Activated CD4-positive, CD25-positive, alpha-beta regulatory T cell (primary cell): ENCODE measurements around the gene POM121C.
"Not testable (repeated sequence)": the region's sequence is repeated elsewhere in the genome, so short reads cannot be mapped to it uniquely, and the experiment has no call there.

Experiments
- DNase-seq, 4 experiments: peaks; one replicate each; lab custom pipeline; 2025; lab: John Stamatoyannopoulos, UW

The POM121C gene

DNA sequence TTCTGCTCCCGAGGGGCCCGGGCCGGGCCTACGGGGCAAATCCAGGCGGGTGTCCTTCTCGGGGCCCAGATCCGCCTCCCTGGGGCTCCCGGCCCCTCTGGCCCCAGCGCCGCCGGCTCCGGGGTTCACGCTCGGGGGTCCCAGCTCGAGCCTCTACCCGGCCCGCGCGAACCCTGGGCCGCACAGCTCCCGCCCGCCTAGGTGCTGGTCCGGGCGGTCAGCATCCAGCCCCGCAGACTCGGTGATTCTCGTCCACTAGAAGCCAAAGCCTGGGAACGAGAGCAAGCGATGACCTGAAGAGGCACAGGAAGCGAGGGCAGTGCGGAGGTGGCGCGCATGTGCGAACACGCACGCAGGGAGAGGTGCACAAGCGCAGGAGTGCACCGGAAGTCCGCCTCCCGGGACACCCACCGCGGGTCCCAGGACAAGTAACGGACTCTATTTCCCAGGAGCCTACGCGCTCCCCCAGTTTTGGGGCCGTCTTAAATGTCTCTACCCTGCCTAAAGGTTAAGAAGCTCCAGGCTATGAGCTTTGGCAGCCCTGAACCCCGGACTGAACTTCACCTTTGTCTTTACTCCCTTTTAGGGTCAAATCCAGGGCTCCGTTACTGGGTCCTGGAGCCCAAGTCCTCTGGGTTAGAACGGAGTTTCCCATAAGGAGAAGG, at the start of gene POM121C:
Gene POM121C, minus strand, starts transcription at position 321 of the 665 bp plus-strand sequence. CDS start 44,803 bp downstream, outside the sequence.
- DNase-seq, result peak; percentile 67 to 76 (median 74)

DNA sequence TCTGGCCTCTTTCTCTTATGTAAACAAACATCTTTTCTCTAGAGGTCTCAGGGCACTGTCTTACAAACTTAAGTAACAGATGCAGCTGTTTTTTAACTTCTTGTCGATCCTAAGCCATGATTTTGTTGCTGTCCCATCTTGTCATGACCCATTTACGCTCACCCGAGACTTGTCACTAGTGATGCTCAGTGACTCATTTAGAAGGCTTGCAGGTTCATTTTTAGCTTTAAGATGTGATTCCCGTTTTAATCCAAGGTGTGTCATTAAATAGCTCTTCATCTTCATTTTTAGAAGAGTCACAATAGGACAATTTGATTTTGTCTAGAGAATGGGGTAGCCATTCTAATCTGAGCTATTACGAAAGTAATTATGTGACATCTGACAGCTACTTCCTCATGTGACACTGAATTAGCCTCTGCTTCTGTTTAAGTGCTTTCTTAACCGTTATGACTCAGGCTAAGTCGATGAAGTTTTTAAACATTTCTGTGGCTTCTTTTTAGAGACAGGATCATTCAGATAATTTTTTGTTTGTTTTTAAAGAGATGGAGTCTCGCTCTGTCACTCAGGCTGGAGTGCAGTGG, 48.7 kb upstream of the POM121C start:
- no peak for DNase-seq

DNA sequence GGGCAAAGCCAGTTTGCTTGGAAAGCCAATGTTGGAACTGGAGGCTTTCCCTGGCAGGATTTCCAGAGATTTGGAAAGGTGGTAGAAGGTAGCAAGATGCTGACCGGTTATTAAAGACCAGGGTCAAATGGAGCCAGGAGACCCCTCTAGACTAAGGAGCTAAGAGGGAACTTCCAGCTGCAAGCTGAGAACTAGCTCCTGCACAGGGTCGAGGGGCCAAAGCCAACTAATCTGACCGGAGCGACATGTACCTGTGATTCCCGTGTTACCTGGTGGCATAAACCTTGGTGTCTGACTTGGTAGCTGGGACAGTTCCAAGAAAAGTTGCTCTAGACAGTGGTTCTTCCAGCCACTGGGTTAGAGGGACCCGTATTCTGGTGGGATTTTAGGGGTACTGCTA, 47.8 kb upstream of the POM121C start:
- no peak for DNase-seq

GRCh38 chr7:75532639-75533038, 46.5 kb upstream of the POM121C start:
- DNase-seq, result no peak

DNA sequence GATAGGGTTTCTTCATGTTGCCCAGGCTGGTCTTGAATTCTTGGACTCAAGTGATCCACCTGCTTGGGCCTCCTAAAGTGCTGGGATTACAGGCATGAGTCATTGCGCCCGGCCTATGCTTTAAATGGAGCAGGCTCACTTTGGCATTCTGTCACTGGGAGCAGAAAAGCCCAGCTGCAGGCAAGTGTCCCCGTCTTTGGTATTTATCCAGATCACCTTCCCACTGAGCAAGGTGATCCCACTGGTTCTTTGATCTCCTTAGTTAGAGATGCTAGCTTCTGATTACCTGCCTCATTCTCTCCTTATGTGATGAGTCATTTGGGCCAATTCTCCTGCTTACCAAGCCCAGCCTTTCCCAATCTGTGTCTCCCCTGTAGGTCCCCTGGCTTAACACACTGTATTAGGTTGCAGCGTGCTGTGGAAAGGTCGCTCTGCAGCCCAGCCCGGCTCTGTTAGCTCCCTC, 45.3 kb upstream of the POM121C start:
- DNase-seq, result no peak

DNA sequence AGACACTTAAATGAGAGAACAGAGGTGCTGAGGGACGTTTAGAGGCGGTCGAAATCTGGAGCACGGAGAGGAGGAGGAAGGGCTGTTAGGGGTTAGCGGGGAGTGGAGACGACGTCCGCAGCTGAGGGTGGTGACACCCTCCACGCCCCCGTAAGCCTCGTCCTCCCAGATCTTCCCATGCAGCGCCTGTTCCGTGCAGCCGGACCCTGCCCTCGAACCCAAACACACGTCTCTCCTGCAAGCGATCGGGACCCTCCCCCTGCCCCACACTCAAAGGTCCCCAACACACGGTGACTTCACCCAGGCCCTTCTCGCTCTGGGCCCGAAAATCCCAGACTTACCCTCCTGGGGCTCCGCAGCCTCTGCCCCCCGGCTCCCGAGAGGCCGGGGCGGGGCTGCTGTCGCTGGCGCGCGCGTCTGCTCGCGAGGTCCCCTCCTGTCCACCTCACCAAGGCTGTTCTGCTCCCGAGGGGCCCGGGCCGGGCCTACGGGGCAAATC, 41.2 kb upstream of the POM121C start:
- DNase-seq, result not testable (repeated sequence)

GRCh38 chr7:75521727-75522126, 35.6 kb upstream of the POM121C start:
- DNase-seq, result not testable (repeated sequence)

DNA sequence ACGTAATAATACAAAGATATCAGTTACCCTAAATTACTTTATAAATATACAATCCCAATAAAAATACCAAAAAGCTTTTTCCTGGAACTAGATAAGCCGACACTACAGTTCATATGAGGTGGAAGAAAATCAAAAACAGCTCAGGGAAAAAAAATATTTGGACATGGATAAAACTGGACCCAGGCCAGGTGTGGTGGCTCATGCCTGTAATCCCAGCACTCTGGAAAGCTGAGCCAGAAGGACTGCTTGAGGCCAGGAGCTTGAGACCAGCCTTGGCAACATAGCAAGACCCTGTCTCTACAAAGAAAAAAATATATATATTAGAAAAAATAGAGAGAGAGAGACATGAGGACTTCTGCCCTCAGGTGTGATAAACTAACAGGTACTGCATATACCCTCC, 32.7 kb upstream of the POM121C start:
- not testable (repeated sequence) for DNase-seq

- DNase-seq, result not testable (repeated sequence)
Observed at GRCh38 chr7:75509033-75509432, 22.9 kb upstream of the POM121C start.

- not testable (repeated sequence) for DNase-seq
Observed at GRCh38 chr7:75492020-75492419, 5.9 kb upstream of the POM121C start, which contains the start of gene SPDYE5. SPDYE5 (plus strand) TSS chr7:75492320; CDS start chr7:75494048, 1,728 bp downstream.

DNA sequence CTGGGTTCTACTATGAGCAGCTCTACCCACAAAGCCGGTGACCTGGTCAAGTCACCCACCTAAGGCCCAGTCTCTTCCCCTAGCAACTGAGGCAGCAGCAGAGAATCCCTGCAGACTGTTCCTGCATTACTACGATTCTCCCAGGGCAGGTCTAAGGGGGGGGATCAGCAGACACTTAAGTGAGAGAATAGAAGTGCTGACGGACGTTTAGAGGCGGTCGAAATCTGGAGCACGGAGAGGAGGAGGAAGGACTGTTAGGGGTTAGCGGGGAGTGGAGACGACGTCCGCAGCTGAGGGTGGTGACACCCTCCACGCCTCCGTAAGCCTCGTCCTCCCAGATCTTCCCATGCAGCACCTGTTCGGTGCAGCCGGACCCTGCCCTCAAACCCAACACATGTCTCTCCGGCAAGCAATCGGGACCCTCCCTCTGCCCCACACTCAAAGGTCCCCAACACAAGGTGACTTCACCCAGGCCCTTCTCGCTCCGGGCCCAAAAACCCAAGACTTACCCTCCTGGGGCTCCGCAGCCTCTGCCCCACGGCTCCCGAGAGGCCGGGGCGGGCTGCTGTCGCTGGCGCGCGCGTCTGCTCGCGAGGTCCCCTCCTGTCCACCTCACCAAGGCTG, 632 bp downstream of the POM121C start:
- not testable (repeated sequence) for DNase-seq

DNA sequence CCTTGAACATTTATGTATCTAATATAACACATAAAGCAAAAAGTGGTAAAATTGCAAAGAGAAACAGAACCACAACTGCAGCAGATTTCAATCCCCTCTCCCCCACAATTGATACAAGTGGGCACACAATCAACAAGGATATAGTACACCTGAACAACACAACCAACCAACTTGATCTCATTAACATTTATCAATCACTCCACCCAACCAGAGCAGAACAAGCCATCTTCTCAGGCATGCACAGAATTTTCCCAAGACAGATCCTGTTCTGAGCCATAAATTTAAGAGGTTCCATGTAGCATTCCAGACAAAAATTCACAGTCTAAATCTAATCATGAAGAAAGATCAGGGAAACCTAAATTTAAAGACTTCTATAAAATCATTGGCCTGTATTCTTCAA, 5.8 kb downstream of the POM121C start:
- DNase-seq, result not testable (repeated sequence)

DNA sequence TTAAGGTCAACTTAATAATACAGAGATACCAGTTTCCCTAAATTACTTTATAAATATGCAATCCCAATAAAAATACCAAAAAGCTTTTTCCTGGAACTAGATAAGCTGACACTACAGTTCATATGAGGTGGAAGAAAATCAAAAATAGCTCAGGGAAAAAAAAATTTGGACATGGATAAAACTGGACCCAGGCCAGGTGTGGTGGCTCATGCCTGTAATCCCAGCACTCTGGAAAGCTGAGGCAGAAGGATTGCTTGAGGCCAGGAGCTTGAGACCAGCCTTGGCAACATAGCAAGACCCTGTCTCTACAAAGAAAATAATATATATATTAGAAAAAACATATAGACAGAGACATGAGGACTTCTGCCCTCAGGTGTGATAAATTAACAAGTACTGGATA, 8.6 kb downstream of the POM121C start:
- DNase-seq, result not testable (repeated sequence)

DNA sequence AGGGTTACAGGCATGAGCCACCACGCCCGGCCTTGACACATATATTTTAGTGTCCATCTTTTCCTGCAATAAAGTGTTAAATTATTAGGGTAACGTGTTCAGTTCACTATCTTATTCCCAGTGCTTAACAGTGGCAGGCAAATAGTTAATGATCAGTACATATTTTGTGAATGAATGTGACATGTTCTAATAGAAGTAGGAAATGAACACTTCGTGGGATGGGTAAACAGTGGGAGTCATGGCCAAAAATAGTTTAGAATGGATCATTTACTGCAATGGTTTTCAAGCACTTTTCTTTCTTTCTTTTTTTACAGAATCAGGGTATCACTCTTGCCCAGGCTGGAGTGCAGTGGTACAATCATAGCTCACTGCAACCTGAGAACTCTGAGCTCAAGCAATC, 15.9 kb downstream of the POM121C start:
- not testable (repeated sequence) for DNase-seq

GRCh38 chr7:75460541-75460940, 25.6 kb downstream of the POM121C start:
- not testable (repeated sequence) for DNase-seq

DNA sequence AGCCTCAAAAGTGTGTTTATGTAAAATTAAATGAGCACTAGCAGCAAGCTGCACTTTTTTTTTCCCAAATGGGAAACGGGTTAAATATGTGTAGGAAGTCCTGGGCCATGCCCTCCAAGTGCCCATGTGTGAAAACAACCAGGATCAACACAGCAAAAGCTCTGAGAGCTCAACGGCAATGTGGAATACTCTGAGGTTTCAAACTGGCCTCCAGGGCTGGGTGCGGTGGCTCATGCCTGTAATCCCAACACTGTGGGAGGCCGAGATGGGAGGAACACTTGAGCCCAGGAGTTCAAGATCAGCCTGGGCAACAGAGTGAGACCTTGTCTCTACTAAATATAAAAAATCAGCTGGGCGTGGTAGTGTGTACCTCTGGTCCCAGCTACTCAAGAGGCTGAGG, 28.1 kb downstream of the POM121C start:
- DNase-seq, result not testable (repeated sequence)

DNA sequence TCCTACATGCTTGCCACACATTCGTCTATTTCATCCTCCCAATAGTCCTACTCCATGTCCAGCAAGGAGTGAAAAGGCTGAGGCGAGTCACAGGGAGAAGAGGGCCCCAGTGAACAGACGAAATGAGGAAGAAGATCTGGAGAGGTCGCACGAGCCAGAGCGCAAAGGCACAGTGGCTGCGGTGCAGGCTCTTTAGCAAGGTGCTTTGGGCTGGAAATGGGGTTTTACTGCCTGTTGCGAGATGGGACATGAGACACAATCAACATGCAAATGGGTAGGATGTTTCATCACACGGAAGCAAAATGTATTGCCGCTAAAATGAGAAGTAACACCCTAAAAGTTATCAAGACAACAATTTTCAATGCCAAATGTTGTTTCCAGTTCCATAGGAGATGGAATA, 29.7 kb downstream of the POM121C start:
- DNase-seq, result not testable (repeated sequence)

GRCh38 chr7:75452494-75452955, 33.6 kb downstream of the POM121C start:
- not testable (repeated sequence) for DNase-seq

DNA sequence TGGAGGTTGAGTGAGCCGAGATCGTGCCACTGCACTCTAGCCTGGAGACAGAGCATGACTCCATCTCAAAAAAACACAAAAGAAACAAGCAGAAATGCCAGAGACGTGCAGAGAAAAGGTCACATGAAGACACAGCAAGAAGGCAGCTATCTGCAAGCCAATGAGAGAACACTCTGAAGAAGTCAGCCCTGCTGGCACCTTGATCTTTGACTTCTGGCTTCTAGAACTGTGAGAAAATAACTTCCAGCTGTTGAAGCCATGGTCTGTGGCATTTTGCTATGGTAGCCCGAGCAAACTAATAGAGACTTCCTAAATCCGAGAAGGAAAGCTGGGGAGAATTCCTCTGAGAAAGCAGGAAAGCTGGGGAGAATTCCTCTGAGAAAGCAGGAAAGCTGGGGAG, 36.2 kb downstream of the POM121C start:
- not testable (repeated sequence) for DNase-seq

DNA sequence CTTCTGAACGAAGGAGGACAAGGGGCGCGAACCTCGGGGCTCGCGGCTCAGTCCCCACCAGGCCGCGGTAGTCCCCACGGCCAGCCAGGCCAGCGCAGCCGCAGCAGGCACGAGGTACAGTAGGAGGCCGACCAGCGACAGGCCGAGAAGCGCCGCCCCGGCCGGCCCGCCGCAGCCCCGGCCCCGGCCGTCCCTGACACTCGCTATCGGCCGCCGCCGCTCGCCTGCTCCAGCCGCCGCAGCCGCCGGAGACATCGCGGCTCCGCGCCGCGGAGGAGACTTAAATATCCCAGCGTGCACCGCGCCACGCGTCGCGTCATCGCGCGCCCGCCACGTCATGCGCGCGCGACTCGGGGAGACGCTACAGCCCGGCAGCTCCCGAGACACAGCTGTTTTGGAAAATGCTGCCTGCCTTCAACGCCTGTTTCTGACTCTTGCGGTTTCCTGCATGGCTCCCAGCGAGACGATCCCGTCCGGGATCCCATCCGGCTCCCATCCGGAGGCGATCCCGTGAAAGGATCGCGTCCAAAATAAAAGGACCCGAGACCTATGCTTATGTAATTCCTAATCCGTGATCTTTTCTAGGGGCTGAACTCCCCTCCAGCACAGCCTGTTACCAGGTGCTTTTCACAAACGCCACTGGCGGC, 43.5 kb downstream of the POM121C start:
- DNase-seq, result not testable (repeated sequence)

- not testable (repeated sequence) for DNase-seq
Observed at GRCh38 chr7:75442101-75442464, 44.0 kb downstream of the POM121C start.

DNA sequence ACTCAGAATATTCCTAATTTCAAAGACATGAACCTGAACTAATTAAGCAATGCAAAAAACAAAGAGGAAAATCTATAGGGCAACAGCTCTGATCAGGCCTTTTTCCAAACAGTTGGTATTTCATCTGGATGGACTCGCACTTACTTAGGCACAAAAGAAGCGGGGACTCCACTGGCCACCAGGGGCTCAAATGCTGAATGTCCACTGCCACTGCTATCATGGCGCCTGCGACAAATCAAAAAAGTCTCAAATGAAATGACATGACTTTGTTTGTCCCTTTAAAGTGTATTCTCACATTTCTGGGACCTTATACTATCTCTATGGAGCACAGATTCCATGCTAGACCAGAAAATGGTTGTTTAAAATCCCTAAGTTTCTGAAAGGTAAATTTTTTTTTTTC, 47.1 kb downstream of the POM121C start:
- DNase-seq, result not testable (repeated sequence)
